ENCODE data around the gene ABCB8.

The ABCB8 gene

DNA sequence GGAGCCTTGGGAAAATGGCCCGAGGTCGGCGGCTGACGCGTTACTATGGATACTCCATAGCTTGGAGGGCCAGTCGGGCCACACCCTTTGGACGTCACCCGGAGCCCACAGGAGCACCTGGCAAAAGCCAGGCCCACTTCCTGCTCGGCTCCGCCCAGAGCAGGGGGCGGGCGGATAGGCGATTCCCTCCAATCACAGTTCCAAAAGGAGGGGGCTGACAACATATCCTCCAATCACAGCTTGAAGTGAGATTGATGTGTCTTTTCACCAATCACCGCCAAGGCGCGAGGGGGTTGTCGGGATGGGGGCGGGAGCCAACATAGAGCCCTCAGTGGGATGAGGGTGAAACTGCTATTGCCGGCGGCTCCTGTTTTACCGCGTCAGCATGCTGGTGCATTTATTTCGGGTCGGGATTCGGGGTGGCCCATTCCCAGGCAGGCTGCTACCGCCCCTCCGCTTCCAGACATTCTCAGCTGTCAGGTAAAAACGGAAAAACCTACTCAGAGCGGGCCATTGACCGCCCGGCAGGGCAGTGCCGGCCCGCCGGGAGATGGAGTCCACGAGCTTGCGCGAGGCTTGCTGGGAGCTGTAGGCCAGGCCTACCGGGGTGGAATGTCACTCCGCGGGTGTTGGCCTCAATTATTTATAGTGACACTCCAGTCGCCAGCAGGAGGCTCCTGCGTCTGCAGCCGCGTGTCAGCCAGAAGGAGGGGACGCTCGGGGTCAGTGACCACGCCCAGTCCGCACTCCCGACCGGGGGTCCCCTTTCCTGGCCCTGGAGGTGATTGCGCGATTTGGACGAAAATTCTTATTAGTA, at the start of gene ABCB8:
Gene ABCB8 (plus strand): TSS at position 320 of the 817 bp plus-strand sequence. CDS start 66 bp downstream, at position 386.
- peak; percentile 90 to 98 for DNase-seq

DNA sequence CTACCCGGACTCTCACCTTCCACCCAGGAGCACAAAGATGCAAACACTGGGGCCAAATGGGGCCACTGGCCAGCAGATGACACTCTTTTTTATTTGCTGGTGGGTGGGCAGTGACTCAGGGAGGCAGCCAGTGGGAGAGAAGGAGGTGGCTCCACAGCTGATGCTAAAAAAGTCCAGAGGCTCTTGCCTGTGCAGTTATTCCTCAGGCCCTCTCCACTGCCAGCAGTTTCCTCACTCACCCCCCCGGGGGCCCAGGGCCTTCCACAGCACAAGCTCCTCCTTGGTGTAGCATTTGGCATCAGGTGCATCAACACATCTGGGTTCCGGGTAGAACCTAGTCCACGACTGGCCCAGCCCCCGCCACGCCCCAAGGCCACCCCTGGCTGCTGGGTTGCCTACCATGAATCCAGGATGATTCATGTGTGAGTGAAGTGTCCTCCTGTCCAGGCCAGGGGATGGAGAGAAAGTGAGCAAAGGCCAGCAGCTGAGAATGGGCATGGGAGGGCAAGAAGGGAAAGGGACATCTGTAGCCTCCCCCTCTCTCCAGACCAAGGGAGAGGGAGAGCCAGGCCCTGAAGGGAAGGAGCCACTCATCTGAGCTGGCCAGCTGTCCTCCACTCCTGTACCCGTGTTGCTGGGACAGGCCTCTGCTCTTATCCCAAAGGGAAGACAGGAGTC, 48.4 kb upstream of the ABCB8 start:
- DNase-seq: no peak

DNA sequence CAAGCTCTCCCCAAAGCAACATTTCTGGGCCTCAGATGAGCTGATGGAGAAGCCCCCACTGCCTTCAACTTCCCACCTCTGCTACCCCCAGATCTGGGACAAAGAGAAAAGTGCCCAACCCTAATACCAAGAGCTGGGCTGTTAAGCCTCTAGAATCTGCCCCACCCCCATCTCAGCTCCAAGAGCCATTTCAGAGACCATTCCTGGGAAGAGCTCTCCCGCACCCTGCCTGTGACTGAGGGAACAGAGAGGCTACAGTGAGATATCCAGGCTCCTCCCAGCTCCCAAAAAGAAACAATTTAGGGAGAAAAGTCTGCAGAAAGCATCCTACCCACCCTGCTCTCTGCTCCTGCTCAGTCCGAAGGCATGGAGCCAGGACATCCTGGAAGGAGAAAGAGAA, 47.6 kb upstream of the ABCB8 start:
- no peak for DNase-seq

DNA sequence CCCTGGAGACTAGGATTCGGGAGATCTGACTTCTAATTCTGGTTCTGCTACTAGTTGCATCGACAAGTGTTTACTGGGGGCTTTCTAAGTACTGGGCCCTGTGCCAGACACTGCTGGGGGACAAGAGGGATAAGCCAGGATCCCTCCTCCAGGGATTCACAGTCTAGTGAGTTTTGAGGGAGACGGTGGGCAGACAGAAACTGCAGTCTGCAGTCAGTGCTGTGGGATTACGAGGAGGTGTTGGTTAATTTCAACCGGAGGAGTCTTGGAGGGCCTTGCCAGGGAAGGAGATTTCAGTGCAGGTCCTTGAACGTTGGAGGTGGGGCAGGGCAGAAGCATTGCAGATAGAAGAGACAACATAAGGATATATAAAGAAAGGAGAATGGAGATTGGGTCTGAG, 46.6 kb upstream of the ABCB8 start:
- no peak for DNase-seq

DNA sequence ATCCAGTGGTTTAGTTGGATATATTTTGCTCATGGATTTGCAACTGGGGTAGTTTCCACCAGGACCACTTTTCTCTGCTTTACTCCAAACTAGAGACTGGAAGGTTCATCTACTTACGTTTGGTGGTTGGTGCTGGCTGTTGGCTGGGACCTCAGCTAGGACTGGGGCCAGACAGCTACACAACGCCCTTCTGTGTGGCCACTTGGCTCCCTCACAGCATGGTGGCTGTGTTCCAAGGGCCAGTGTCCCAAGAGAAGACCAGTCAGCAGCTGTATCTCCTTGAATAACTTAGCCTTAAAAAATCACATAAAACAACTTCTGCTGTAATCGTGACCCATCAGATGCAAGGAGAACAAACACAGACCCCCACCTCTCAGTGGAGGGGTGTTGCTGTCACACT, 45.9 kb upstream of the ABCB8 start:
- no peak for DNase-seq

DNA sequence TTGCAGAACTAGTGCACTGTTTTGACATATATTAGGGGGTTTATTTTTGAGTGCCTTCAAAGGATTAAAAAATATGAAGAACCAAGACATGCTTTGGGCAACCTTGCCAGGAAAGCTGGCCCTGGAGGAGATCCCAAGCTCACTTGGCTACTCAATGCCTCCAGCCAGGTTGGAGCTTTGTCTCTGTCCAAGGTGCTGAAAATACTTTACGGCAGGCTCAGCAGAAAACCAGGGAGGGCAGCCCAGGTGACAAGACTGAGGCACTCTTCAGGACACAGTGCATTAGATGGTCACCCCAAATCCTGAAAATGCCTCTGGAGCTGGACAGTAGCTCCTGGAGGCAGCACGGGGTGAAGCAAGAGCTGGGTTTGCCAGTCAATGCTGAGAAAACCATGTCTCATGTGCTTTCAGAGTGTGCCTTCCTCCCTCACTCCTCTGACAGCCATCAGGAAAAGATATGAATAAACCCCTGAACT, 44.3 kb upstream of the ABCB8 start:
- no peak for DNase-seq

DNA sequence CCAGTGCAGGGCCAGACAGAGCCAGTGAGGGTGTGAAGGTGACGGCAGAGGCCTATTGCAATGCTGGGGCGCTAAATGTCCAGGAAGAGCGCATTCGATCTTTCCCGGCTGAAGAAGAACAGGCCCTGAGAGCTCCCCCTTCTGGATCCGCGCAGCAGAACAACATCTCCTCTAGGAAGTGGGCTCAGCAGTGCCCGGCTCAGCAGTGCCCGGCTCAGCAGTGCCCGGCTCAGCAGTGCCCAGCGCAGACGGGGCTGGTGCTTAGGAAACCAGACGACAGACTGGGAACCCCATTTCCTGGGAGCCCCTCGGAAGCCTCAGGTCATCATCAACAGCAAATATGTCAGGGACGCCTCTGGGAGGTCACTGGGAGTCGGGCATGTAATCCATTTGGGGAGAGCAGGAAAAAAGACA, 42.1 kb upstream of the ABCB8 start:
- peak; percentile 45 to 59 for DNase-seq

DNA sequence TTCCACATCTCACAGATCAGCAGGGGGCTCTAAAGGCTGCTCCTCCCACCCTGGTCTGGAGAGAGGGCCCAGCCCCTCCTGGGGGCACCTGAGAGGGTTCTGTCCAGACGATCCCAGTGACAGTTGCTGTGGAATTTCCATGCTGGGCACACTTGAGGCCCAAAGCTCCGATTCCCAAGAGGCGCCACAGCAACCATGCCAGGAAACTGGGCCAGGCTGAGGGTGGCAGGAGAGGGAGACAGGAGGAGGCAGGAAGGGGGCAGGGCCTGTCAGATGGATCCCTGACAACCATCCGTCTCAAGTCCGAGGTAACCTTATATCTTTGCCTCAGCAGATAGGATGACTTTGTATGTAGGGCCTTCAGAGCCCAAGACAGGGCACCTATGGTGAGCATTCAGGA, 41.7 kb upstream of the ABCB8 start:
- DNase-seq: no peak

DNA sequence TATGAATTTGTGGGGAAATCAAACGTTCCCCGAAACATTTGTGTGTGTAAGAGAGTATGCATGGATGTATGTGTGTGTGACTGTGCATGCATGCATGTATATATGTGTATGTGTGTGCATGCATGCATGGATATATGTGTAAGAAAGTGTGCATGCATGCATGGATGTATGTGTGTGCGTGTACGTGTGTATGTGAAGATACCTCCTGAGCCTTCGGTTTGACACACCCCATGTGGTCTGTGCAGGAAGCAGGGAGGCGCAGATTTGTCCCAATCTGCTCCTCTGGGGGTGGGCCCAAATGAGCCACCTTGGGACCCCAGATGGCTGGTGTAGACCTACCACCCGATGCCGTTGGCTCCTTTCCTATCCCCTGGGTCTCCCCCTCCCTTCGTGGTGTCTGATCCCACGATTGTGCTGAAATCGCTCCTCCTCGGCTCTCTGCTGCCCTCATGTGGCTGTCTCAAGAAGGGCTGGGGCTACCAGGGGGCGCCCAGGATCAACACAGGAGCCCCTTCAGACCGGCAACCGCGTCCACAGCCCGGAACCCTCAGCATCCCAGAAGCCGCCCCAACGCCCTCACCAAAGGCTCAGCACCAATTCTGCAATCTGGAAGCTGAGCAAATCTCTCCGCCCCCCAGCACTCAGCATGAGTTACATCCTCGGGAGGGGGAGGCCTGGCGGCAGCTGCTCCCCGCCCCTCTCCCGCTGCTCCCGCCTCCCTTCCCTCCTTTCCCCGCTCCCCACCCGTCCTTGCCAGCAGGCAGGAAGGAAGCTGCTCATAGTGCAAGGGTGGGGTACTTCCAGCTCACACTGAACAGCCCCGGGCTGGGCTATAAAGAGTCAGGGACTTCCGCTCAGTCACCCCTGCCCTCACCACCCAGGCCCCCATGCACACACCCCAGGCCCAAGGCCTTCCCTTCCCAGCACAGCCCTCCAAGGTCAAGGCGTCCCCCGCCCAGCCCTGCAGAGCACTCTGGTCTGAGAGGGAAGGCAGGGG, 39.7 kb upstream of the ABCB8 start:
- DNase-seq: peak; percentile 46 to 66

DNA sequence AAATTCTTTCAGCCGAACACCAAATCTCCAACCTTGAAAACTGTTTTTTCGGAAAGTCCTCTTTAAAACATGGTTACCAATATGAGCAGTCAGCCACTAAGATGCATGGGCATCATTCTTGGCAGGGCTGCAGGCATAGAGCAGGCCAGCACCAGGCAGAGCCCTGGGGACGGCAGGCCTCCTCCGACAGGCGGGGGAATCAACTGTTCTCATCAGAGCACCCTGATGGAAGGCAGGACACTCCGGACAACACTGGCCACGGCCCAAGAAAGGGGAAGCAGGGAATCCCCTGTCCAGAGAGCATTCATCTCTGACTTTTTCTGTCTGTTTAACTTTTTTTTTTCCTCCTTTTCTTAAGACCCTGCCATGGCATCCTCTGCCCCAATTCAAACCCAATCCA, 38.8 kb upstream of the ABCB8 start:
- DNase-seq: no peak

DNA sequence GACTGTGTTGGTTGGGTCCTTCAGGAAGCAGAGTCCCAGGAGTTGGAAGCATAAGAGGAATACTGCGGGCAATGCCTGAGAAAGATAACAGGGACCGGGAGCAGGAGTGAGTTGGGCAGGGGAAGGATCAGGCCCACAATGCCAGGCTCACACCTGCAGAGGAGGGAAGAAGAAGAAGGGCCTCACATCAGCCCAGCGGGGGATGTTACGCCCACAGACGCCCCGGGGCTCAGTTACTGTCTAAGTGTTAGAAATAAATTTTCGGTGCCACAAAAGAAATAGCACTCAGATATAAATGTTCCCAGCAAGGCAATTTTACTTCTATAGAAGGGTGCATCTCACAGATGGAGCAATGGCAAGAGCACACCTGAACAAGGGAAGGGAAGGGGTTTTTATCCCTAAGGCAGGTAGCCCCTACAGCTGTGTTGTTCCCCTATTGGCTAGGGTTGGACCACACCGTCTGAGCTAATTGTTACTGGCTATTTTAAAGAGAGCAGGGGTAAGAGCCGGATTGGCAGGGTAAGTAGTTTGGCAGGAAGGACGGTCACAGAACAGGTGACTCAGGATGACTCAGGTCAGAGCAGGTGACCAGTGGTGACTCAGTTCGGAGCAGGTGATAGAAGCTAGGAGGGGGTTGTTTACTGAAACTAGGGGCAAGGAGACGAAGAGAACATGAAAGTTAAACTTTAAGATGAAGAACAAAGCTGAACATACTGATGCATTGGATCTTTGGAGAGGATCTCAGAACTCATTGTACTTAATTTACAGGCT, 37.6 kb upstream of the ABCB8 start, which contains the start of gene NOS3:
Gene NOS3 (plus strand): TSS at position 602 of the 771 bp plus-strand sequence. CDS start 2,787 bp downstream, outside the sequence.
- DNase-seq: no peak

DNA sequence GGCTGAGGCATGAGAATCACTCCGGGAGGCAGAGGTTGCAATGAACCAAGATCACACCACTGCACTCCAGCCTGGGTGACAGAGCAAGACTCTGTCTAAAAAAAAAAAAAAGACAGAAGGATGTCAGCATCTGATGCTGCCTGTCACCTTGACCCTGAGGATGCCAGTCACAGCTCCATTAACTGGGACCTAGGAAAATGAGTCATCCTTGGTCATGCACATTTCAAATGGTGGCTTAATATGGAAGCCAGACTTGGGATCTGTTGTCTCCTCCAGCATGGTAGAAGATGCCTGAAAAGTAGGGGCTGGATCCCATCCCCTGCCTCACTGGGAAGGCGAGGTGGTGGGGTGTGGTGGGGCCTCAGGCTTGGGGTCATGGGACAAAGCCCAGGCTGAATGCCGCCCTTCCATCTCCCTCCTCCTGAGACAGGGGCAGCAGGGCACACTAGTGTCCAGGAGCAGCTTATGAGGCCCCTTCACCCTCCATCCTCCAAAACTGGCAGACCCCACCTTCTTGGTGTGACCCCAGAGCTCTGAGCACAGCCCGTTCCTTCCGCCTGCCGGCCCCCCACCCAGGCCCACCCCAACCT, 36.1 kb upstream of the ABCB8 start:
- DNase-seq: no peak

DNA sequence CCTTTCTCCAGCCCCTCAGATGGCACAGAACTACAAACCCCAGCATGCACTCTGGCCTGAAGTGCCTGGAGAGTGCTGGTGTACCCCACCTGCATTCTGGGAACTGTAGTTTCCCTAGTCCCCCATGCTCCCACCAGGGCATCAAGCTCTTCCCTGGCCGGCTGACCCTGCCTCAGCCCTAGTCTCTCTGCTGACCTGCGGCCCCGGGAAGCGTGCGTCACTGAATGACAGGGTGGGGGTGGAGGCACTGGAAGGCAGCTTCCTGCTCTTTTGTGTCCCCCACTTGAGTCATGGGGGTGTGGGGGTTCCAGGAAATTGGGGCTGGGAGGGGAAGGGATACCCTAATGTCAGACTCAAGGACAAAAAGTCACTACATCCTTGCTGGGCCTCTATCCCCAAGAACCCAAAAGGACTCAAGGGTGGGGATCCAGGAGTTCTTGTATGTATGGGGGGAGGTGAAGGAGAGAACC, 35.4 kb upstream of the ABCB8 start:
- no peak for DNase-seq

DNA sequence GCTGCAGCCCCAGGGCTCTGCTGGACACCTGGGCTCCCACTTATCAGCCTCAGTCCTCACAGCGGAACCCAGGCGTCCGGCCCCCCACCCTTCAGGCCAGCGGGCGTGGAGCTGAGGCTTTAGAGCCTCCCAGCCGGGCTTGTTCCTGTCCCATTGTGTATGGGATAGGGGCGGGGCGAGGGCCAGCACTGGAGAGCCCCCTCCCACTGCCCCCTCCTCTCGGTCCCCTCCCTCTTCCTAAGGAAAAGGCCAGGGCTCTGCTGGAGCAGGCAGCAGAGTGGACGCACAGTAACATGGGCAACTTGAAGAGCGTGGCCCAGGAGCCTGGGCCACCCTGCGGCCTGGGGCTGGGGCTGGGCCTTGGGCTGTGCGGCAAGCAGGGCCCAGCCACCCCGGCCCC, 34.7 kb upstream of the ABCB8 start:
- DNase-seq: no peak

DNA sequence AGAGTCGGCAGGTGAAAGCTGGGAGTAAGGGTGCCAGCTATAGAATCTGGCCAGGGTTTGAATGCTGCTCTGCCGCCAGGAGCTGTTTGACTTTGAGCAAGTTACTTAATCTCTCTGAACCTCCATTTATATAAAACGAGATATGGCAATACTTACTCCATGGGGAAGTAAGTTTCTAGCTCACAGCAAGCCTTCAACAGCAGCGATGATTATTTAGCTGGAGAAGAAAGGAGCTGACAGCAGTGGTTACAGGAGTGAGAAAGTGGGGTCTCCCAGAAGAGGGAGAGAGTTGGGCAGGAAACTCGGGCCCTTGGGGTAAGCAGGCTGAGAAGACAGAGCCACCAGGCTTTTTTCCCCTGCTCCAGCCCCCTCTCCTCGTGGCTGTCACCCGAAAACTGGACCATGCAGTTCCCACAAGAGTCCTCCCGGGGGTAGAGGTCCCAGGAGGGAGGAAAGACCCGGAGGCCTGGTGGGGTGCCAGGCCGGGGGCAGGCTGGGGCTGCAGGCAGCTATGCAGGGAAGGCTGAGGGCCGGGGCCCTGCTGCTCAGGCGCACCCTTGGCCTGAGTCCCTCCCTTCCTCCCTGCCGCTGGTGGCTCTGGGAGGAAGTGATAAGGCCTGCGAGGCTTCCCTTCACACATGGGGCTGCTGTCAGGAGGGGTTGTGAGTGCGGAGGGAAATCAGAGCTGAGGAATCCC, 34.0 kb upstream of the ABCB8 start:
- no peak for DNase-seq

DNA sequence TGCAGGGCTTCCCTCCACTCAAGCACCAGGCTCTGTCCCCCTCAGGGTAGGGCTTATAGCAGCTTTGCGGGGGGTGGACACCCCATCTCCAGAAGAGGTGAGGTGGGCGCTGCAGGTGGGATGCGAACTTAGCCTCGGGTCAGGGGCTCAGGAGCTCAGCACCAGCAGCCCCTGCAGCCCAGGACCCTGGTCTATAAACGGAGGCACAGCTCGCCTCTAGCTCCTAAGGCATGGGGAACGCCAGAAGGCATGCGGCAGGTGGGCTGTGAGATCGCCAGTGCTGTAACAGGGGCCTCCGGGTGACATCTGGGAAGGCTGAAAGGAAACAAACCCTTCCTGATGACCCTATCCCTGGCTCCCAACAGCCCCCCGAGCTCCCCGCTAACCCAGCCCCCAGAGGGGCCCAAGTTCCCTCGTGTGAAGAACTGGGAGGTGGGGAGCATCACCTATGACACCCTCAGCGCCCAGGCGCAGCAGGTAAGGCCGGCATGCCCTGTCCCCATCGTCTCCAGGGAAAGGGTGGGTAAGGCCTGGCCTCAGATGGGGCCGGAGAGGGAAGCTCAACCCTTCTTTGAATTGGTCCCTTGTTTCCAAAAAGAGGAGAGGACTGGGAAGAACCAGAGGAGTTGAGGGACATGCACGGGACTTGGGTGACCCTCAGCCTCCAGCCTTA, 33.3 kb upstream of the ABCB8 start:
- DNase-seq: no peak

DNA sequence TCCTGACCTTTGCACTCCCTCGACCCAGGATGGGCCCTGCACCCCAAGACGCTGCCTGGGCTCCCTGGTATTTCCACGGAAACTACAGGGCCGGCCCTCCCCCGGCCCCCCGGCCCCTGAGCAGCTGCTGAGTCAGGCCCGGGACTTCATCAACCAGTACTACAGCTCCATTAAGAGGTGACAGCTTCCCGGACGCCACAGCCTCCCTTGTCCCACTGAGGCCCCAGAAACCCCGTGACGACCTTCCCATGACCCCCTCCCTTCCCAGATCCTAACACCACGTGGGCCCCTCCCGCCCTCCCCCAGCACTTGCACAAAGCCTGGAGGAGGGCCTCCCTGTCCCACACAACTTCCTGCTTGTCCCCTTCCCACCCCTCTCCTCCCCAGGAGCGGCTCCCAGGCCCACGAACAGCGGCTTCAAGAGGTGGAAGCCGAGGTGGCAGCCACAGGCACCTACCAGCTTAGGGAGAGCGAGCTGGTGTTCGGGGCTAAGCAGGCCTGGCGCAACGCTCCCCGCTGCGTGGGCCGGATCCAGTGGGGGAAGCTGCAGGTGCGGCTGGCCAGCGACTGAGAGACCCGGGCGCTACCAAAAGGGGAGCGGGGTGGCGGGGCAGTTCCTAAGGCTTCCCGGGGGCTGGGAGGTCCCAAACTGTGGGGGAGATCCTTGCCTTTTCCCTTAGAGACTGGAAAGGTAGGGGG, 31.7 kb upstream of the ABCB8 start:
- no peak for DNase-seq

DNA sequence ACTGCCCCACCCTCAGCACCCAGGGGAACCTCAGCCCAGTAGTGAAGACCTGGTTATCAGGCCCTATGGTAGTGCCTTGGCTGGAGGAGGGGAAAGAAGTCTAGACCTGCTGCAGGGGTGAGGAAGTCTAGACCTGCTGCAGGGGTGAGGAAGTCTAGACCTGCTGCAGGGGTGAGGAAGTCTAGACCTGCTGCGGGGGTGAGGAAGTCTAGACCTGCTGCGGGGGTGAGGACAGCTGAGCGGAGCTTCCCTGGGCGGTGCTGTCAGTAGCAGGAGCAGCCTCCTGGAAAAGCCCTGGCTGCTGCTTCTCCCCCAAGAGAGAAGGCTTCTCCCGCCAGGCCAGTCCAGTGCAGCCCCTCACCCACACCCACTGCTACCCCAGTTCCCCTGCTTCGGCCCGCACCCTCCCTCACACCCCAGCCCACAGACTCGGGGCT, 31.2 kb upstream of the ABCB8 start:
- DNase-seq: no peak

DNA sequence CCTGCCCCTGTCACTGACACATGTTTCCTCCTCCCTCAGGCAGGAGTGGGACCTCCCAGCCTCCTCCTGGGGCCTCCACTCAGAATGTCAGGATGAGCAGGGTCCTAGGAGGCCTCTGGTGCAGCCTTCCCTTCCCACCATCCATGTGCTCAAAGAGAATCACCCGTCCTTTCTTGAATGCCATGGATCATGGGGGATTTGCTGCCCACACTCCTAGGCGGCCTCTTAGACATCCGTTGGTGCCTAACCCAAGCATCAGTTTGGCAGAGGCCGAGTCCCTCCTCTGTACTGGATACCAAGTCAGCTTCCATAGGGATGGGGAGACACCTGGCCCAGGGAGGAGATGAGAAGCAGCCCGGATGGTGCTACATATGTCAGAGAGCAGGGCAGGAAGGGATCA, 30.4 kb upstream of the ABCB8 start:
- DNase-seq: no peak

DNA sequence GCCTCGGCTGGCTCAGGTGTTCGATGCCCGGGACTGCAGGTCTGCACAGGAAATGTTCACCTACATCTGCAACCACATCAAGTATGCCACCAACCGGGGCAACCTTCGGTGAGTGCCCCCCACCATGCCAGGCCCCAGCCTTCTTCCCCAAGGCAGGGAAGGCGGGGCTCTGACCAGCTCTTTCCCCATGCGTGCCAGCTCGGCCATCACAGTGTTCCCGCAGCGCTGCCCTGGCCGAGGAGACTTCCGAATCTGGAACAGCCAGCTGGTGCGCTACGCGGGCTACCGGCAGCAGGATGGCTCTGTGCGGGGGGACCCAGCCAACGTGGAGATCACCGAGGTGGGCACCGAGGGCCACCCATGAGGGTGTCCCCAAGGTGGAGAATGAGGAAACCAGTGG, 29.9 kb upstream of the ABCB8 start:
- DNase-seq: no peak

Data from stimulated activated CD4-positive, alpha-beta T cell treated with anti-CD3 and anti-CD28 coated beads, Interleukin-4, amount 100 ng/mL, for 4 hours (primary cell).